SK-N-SH (cell line): ENCODE measurements around the gene SEC11A. TPM values are rescaled to one million over a fixed set of nuclear protein-coding genes. Genes with fewer than 3 reads are reported as not detected.

Experiments used
- CTCF ChIA-PET: fragments of 300-600, 350-600 bp; formaldehyde crosslinking; extraction: SDS; loops from one replicate; lab custom pipeline; 2021; lab: Yijun Ruan, JAX
- POLR2A ChIA-PET: fragments of 350-600 bp; sonication (Branson Sonifier 250); formaldehyde crosslinking; extraction: SDS; loops from one replicate; lab custom pipeline; 2020; ENCODE audit warnings: antibody characterized with exemption, inconsistent platforms; lab: Yijun Ruan, JAX
- DNase-seq: peaks from one replicate; pipeline ENCODE4 v3.0.0; 2012
- H2AFZ ChIP-seq: fragments of 200-600 bp; sonication (generic); 2 replicates; pipeline ENCODE4 v1.8.1; 2016; ENCODE audit warnings: antibody characterized with exemption, mild to moderate bottlenecking, low read depth
- H3F3A ChIP-seq: fragments of 200-600 bp; sonication (generic); replicated peaks from 2 replicates; pipeline ENCODE3; 2016; ENCODE audit warnings: antibody characterized with exemption, mild to moderate bottlenecking; ENCODE audit not compliant: insufficient read depth
- H3K27ac ChIP-seq, 2 experiments: fragments of 200-500 bp in 1 of 2; fragments of 200-600 bp in 1 of 2; sonication (Bioruptor generic) in 1 of 2; sonication (generic), shearing (Covaris generic) in 1 of 2; 2 replicates each; pipeline versions ENCODE4 v1.5.1 to v1.6.1; 2014 to 2016; ENCODE audit warnings: low read depth in 2 of 2, inconsistent platforms in 1 of 2, low read length in 1 of 2, mild to moderate bottlenecking in 1 of 2, mixed read lengths in 1 of 2
- H3K27me3 ChIP-seq: fragments of 200-600 bp; sonication (generic), shearing (Covaris generic); 2 replicates; pipeline ENCODE4 v1.6.1; 2016; ENCODE audit warnings: mixed run types; ENCODE audit not compliant: insufficient read depth
- H3K36me3 ChIP-seq, 2 experiments: fragments of 200-500 bp in 1 of 2; fragments of 200-600 bp in 1 of 2; sonication (Bioruptor generic) in 1 of 2; sonication (generic) in 1 of 2; replicated peaks in 1 of 2; 2 replicates each; pipeline versions ENCODE3 to v1.5.1; 2014 to 2016; ENCODE audit warnings: low read length in 1 of 2, mild to moderate bottlenecking in 1 of 2; ENCODE audit not compliant: insufficient read depth in 2 of 2, control insufficient read depth in 1 of 2
- H3K4me1 ChIP-seq, 2 experiments: fragments of 200-500 bp in 1 of 2; fragments of 200-600 bp in 1 of 2; sonication (Bioruptor generic) in 1 of 2; sonication (generic), shearing (Covaris generic) in 1 of 2; 2 replicates each; pipeline versions ENCODE4 v1.5.1 to v1.6.1; 2014 to 2016; ENCODE audit warnings: low read depth in 1 of 2, low read length in 1 of 2, mixed run types in 1 of 2; ENCODE audit not compliant: insufficient read depth in 2 of 2, control insufficient read depth in 1 of 2
- H3K4me2 ChIP-seq: fragments of 200-600 bp; sonication (generic), shearing (Covaris generic); 2 replicates; pipeline ENCODE4 v1.6.1; 2017; ENCODE audit warnings: mixed run types
- H3K4me3 ChIP-seq, 2 experiments: fragments of 200-500 bp in 1 of 2; fragments of 200-600 bp in 1 of 2; sonication (Bioruptor generic) in 1 of 2; sonication (generic), shearing (Covaris generic) in 1 of 2; 2 replicates each; pipeline versions ENCODE4 v1.5.1 to v1.8.1; 2014 to 2016; ENCODE audit warnings: low read depth in 2 of 2, inconsistent platforms in 1 of 2, low read length in 1 of 2, mild to moderate bottlenecking in 1 of 2, mixed read lengths in 1 of 2, moderate library complexity in 1 of 2
- H3K79me2 ChIP-seq: fragments of 200-600 bp; sonication (generic); 2 replicates; pipeline ENCODE4 v1.8.1; 2017; ENCODE audit warnings: mild to moderate bottlenecking; ENCODE audit not compliant: insufficient read depth
- H3K9ac ChIP-seq: fragments of 200-600 bp; sonication (generic); 2 replicates; pipeline ENCODE4 v1.6.1; 2017; ENCODE audit warnings: mixed run types
- H3K9me2 ChIP-seq: fragments of 200-600 bp; sonication (generic); 2 replicates; pipeline ENCODE4 v1.6.1; 2017; ENCODE audit warnings: mixed run types
- H3K9me3 ChIP-seq: fragments of 200-600 bp; sonication (generic); 2 replicates; pipeline ENCODE4 v1.6.1; 2017; ENCODE audit warnings: mixed run types, mild to moderate bottlenecking, moderate library complexity
- H4K20me1 ChIP-seq: fragments of 200-600 bp; sonication (generic); 2 replicates; pipeline ENCODE4 v1.6.1; 2017; ENCODE audit warnings: mild to moderate bottlenecking, mixed run types; ENCODE audit not compliant: insufficient read depth
- EZH2phosphoT487 ChIP-seq: fragments of 200-600 bp; sonication (generic); IDR thresholded peaks from 2 replicates; pipeline ENCODE4 v1.6.1; 2017; ENCODE audit warnings: low read depth, mixed run types, mild to moderate bottlenecking, antibody characterized with exemption, moderate library complexity, borderline replicate concordance
- FOSL2 ChIP-seq: IDR thresholded peaks from 2 replicates; pipeline ENCODE4 v1.4.0; 2012; ENCODE audit warnings: low read depth, mild to moderate bottlenecking, moderate library complexity, borderline replicate concordance
- FOXM1 ChIP-seq: IDR thresholded peaks from 2 replicates; pipeline ENCODE4 v1.4.0; 2012; ENCODE audit warnings: low read depth, mild to moderate bottlenecking
- GATA2 ChIP-seq: sonication (generic); formaldehyde crosslinking; IDR thresholded peaks from 2 replicates; pipeline ENCODE4 v1.5.0; 2020; ENCODE audit warnings: mild to moderate bottlenecking, missing genetic modification reagents
- JUND ChIP-seq: IDR thresholded peaks from 2 replicates; pipeline ENCODE4 v1.4.0; 2012
- NFIC ChIP-seq: IDR thresholded peaks from 2 replicates; pipeline ENCODE4 v1.4.0; 2012; ENCODE audit warnings: borderline replicate concordance
- NRF1 ChIP-seq: IDR thresholded peaks from 2 replicates; pipeline ENCODE4 v1.6.1; 2012; ENCODE audit warnings: low read depth, mild to moderate bottlenecking, low read length
- POLR2AphosphoS5 ChIP-seq: IDR thresholded peaks from 2 replicates; pipeline ENCODE4 v1.6.1; 2012; ENCODE audit warnings: low read depth, low read length
- RAD21 ChIP-seq: IDR thresholded peaks from 2 replicates; pipeline ENCODE4 v1.6.1; 2012; ENCODE audit warnings: mild to moderate bottlenecking, low read length
- RCOR1 ChIP-seq: fragments of 150-350 bp; IDR thresholded peaks from 2 replicates; pipeline ENCODE4 v1.6.1; 2017; ENCODE audit warnings: antibody characterized with exemption, low read length
- RFX5 ChIP-seq: IDR thresholded peaks from 2 replicates; pipeline ENCODE4 v1.6.1; 2012; ENCODE audit warnings: mild to moderate bottlenecking, improper control_type of control experiment, low read length
- RXRA ChIP-seq: IDR thresholded peaks from 2 replicates; pipeline ENCODE4 v1.4.0; 2012; ENCODE audit warnings: low read depth, mild to moderate bottlenecking, borderline replicate concordance
- TAF1 ChIP-seq: IDR thresholded peaks from 2 replicates; pipeline ENCODE4 v1.6.1; 2012; ENCODE audit warnings: low read depth, mild to moderate bottlenecking, low read length, moderate library complexity, borderline replicate concordance
- TEAD4 ChIP-seq: IDR thresholded peaks from 2 replicates; pipeline ENCODE4 v1.4.0; 2012; ENCODE audit warnings: mild to moderate bottlenecking, borderline replicate concordance; ENCODE audit not compliant: insufficient read depth
- WGBS: methylation state at CpG from one replicate; pipeline ENCODE4 v1.1.6; 2017; ENCODE audit warnings: low lambda C conversion rate; 5-methylcytosine and 5-hydroxymethylcytosine counted together
- polyA plus RNA-seq, 3 experiments: library from polyadenylated mRNA; depleted of rRNA; stranded (reverse); fragments of >200 nt; gene quantifications; 2 replicates each; pipeline ENCODE4 v1.2.3, GENCODE V29; 2012
- TF ChIP-seq, protein P1 (sequence below): fragments of 150-350 bp; IDR thresholded peaks from 2 replicates; pipeline ENCODE4 v1.6.1; 2017; ENCODE audit warnings: antibody characterized with exemption, low read length, low read depth, borderline replicate concordance
- TF ChIP-seq, protein P2 (sequence below): IDR thresholded peaks from 2 replicates; pipeline ENCODE4 v1.4.0; 2012; ENCODE audit warnings: low read depth
- TF ChIP-seq, protein P3 (sequence below): IDR thresholded peaks from 2 replicates; pipeline ENCODE4 v1.6.1; 2012; ENCODE audit warnings: mild to moderate bottlenecking, low read depth, low read length, moderate library complexity
- TF ChIP-seq, protein P4 (sequence below): IDR thresholded peaks from 2 replicates; pipeline ENCODE4 v1.4.0; 2012; ENCODE audit warnings: low read depth, borderline replicate concordance
- TF ChIP-seq, protein P5 (sequence below): fragments of 200-600 bp; sonication (generic); IDR thresholded peaks from 2 replicates; pipeline ENCODE4 v1.6.1; 2017; ENCODE audit warnings: antibody characterized with exemption, mild to moderate bottlenecking, moderate library complexity

The SEC11A gene
- polyA plus RNA-seq, 1 of the 3 experiments (the other 2 are of a cell fraction), result 107 TPM

DNA sequence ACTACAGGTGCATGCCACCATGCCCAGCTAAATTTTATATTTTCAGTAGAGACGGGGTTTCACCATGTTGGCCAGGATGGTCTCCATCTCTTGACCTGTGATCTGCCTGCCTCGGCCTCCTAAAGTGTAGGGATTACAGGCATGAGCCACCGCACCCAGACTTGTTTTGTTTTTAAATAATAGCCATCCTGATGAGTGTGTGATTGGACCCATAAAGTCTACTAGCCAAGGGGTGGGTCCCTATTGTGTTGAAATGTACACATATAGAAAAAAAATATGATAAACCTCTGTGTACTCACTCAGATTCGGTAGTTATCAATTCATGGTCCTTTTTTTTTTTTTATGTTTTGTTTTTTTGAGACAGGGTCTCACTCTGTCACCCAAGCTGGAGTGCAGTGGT lies 49.7 kb upstream of the SEC11A start:
- Histone ChIP-seq H3K27ac (no peak overlapping the region), H3K4me1 (peaks cover 0 to 17% of the 10 kb centered on the region in 2 experiments; a peak in 3 of 4 replicates), H3K4me3 (no peak overlapping the region), H3K9ac (no peak overlapping the region), H3F3A (no peaks in the 10 kb centered on the region), H3K9me3 (no peaks in the 10 kb centered on the region), H3K27me3 (no peaks in the 10 kb centered on the region), H4K20me1 (peaks cover 46% of the 10 kb centered on the region)
- WGBS, result 93% methylated on average over 4 of the region's 4 CpGs
- CTCF ChIA-PET, result no interaction called here
- no peak for TF ChIP-seq JUND
- TF ChIP-seq NRF1, result no peak
- TF ChIP-seq RCOR1, result no peak
- TF ChIP-seq RAD21, result no peak
- no peak for TF ChIP-seq TAF1
- no peak for TF ChIP-seq FOSL2
- TF ChIP-seq FOXM1, result no peak
- no peak for TF ChIP-seq NFIC
- TF ChIP-seq, protein P1, sequence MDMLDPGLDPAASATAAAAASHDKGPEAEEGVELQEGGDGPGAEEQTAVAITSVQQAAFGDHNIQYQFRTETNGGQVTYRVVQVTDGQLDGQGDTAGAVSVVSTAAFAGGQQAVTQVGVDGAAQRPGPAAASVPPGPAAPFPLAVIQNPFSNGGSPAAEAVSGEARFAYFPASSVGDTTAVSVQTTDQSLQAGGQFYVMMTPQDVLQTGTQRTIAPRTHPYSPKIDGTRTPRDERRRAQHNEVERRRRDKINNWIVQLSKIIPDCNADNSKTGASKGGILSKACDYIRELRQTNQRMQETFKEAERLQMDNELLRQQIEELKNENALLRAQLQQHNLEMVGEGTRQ, result no peak
- TF ChIP-seq, protein P2, sequence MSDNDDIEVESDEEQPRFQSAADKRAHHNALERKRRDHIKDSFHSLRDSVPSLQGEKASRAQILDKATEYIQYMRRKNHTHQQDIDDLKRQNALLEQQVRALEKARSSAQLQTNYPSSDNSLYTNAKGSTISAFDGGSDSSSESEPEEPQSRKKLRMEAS, result no peak
- no peak for TF ChIP-seq TEAD4
- TF ChIP-seq, protein P3, sequence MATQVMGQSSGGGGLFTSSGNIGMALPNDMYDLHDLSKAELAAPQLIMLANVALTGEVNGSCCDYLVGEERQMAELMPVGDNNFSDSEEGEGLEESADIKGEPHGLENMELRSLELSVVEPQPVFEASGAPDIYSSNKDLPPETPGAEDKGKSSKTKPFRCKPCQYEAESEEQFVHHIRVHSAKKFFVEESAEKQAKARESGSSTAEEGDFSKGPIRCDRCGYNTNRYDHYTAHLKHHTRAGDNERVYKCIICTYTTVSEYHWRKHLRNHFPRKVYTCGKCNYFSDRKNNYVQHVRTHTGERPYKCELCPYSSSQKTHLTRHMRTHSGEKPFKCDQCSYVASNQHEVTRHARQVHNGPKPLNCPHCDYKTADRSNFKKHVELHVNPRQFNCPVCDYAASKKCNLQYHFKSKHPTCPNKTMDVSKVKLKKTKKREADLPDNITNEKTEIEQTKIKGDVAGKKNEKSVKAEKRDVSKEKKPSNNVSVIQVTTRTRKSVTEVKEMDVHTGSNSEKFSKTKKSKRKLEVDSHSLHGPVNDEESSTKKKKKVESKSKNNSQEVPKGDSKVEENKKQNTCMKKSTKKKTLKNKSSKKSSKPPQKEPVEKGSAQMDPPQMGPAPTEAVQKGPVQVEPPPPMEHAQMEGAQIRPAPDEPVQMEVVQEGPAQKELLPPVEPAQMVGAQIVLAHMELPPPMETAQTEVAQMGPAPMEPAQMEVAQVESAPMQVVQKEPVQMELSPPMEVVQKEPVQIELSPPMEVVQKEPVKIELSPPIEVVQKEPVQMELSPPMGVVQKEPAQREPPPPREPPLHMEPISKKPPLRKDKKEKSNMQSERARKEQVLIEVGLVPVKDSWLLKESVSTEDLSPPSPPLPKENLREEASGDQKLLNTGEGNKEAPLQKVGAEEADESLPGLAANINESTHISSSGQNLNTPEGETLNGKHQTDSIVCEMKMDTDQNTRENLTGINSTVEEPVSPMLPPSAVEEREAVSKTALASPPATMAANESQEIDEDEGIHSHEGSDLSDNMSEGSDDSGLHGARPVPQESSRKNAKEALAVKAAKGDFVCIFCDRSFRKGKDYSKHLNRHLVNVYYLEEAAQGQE, result no peak
- no peak for TF ChIP-seq EZH2phosphoT487
- TF ChIP-seq POLR2AphosphoS5, result no peak
- TF ChIP-seq, protein P4, sequence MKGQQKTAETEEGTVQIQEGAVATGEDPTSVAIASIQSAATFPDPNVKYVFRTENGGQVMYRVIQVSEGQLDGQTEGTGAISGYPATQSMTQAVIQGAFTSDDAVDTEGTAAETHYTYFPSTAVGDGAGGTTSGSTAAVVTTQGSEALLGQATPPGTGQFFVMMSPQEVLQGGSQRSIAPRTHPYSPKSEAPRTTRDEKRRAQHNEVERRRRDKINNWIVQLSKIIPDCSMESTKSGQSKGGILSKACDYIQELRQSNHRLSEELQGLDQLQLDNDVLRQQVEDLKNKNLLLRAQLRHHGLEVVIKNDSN, result no peak
- no peak for TF ChIP-seq RXRA
- no peak for TF ChIP-seq GATA2 (CRISPR knock-in tag)
- TF ChIP-seq RFX5, result no peak
- TF ChIP-seq, protein P5, sequence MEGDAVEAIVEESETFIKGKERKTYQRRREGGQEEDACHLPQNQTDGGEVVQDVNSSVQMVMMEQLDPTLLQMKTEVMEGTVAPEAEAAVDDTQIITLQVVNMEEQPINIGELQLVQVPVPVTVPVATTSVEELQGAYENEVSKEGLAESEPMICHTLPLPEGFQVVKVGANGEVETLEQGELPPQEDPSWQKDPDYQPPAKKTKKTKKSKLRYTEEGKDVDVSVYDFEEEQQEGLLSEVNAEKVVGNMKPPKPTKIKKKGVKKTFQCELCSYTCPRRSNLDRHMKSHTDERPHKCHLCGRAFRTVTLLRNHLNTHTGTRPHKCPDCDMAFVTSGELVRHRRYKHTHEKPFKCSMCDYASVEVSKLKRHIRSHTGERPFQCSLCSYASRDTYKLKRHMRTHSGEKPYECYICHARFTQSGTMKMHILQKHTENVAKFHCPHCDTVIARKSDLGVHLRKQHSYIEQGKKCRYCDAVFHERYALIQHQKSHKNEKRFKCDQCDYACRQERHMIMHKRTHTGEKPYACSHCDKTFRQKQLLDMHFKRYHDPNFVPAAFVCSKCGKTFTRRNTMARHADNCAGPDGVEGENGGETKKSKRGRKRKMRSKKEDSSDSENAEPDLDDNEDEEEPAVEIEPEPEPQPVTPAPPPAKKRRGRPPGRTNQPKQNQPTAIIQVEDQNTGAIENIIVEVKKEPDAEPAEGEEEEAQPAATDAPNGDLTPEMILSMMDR, result no peak
- TF ChIP-seq, all 33 proteins: peak for 0
- Histone ChIP-seq H3K79me2 (peaks cover 97% of the 10 kb centered on the region), H3K4me2 (no peak overlapping the region), H3K9me2 (no peaks in the 10 kb centered on the region), H2AFZ (no peak overlapping the region), H3K36me3 (peaks cover 4 to 23% of the 10 kb centered on the region in 2 experiments)
- POLR2A ChIA-PET, result interaction anchor here (0.7 kb wide), 1 partner anchor 107 kb away, joined by 3 read pairs; no protein-coding TSS in a partner anchor
- DNase-seq, result no peak
